ENCODE results near the gene CYP26B1. TPM values are rescaled to one million over a fixed set of nuclear protein-coding genes. Genes with fewer than 3 reads are reported as not detected.

The CYP26B1 gene
- total and polyA plus RNA-seq, 10 donors: 0.87 to 11.4 (median 5.1) TPM

DNA sequence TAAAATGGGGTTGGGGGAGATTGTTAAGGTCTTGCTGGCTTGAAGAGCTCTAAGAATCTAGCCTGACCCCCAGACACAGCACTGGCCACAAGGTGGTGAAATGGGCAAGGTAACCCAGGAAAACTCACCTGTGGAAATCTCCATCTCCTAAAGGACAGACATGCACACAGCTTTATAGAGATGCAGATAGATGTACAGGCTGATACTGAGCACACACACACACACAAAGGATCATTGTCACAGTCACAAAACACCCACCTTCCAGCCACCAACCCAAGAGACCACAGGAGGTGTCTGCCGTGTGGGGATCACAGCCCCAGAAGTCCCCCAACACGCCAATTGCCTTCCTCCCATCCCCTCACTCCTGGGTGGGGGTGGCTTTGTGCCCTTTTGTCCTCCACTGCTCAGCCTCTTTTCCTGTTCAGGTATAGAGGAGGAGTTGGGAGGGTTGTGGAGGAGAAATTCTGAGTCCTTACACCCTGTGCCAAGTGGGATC lies 3.2 kb upstream of the CYP26B1 start:
- Histone ChIP-seq H3K9me3 (no peaks in the 10 kb centered on the region), H3K27me3 (replicated peaks in 1 of 7) (peaks cover 11 to 90% (median 44%) of the 10 kb centered on the region in 7 donors), H3K36me3 (no peaks in the 10 kb centered on the region), H3K27ac (no peak overlapping the region), H3K4me3 (no peak overlapping the region), H3K4me1 (peaks cover 26 to 45% (median 38%) of the 10 kb centered on the region in 6 donors)
- TF ChIP-seq POLR2AphosphoS5 (IDR thresholded peaks at IDR 0.05): no peak
- peak; percentile 56 for DNase-seq
- WGBS, 5 donors: 27 to 81% (median 59%) methylated on average over 1 to 2 of the region's 2 CpGs
- intact Hi-C loops (cut with DNase I; ENCODE audit: low total_unique reads): loop anchor here (5.0 to 10.0 kb wide), 3 partner anchors 349 to 604 kb away; no protein-coding TSS in a partner anchor

GRCh38 chr2:72150157-72150860 lies 2.6 kb upstream of the CYP26B1 start:
- TF ChIP-seq POLR2AphosphoS5 (IDR thresholded peaks at IDR 0.05) (no peak), POLR2A (IDR thresholded peaks at IDR 0.05) (no peak), CTCF (IDR thresholded peaks at IDR 0.05 in 8 of 11, conservative IDR thresholded peaks at IDR 0.05 in 3 of 11) (peak; percentile 63 to 88 (median 81))
- Histone ChIP-seq H3K27ac (no peak overlapping the region), H3K9me3 (no peaks in the 10 kb centered on the region), H3K36me3 (no peaks in the 10 kb centered on the region), H3K27me3 (replicated peaks in 1 of 7) (peaks cover 11 to 90% (median 50%) of the 10 kb centered on the region in 7 donors), H3K4me3 (peak overlapping the region in 7 of 8 donors; percentile 9 to 67 (median 42)), H3K4me1 (peaks cover 28 to 51% (median 43%) of the 10 kb centered on the region in 6 donors)
- intact Hi-C loops (cut with DNase I; ENCODE audit: low total_unique reads): loop anchor here (5.0 to 10.0 kb wide), 3 partner anchors 348 to 603 kb away; no protein-coding TSS in a partner anchor
- 5 to 7% (median 6%) methylated on average over 26 to 28 of the region's 28 CpGs for WGBS, 5 donors
- DNase-seq: peak; percentile 87

DNA sequence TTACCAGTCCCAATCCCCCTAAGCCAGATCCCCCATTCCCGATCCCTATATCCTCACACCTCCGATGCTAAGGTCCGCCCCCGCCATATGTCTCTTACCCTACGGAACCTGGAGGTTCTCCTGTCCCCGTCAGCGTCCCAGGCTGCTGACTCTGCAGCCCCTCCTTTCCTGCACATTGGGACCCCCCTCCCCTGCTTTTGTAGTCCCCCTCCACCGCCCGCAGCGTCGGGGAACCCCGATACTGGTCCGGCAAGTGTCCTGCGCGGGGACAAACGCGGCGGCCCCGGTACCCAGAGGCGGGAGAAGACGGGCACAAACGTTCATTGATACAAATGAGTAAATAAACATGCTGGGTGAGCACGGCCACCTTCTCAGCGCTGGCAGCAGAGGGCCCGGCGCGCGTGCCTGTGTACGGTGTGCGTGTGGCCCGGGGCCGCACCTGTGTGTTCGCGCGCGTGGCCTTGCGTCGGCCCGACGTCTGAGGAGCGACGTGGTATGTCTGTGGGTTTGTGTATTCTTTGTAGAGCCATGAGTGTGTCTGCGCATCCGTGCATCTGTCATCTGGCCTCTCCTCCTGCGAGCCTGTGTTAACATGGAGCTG lies 2.0 kb upstream of the CYP26B1 start:
- no peaks in the 10 kb centered on the region for H3K9me3 ChIP-seq

More for the DNA sequence above, 2.0 kb upstream of the CYP26B1 start:
- no peaks in the 10 kb centered on the region for H3K36me3 ChIP-seq
- H3K4me3 ChIP-seq: peak overlapping the region; percentile 9 to 67 (median 41)
- intact Hi-C loops (cut with DNase I; ENCODE audit: low total_unique reads): loop anchor here (5.0 to 10.0 kb wide), 3 partner anchors 347 to 602 kb away; no protein-coding TSS in a partner anchor
- H3K4me1 ChIP-seq: peaks cover 34 to 58% (median 50%) of the 10 kb centered on the region in 6 donors
- H3K27me3 ChIP-seq (replicated peaks in 1 of 7): peaks cover 11 to 90% (median 57%) of the 10 kb centered on the region in 7 donors
- TF ChIP-seq CTCF (IDR thresholded peaks at IDR 0.05 in 8 of 11, conservative IDR thresholded peaks at IDR 0.05 in 3 of 11) (no peak), POLR2A (IDR thresholded peaks at IDR 0.05) (no peak), POLR2AphosphoS5 (IDR thresholded peaks at IDR 0.05) (no peak)
- WGBS, 5 donors: 2 to 4% (median 3%) methylated on average over 44 to 45 of the region's 45 CpGs
- peak; percentile 80 for DNase-seq
- H3K27ac ChIP-seq: no peak overlapping the region

Measured in spleen (tissue), 11 donors.